Measurements from ENCODE around the gene HOXB4.
A peak's percentile ranks its signal among the peaks of the same experiment; 100 is the strongest.

Gene HOXB4

DNA sequence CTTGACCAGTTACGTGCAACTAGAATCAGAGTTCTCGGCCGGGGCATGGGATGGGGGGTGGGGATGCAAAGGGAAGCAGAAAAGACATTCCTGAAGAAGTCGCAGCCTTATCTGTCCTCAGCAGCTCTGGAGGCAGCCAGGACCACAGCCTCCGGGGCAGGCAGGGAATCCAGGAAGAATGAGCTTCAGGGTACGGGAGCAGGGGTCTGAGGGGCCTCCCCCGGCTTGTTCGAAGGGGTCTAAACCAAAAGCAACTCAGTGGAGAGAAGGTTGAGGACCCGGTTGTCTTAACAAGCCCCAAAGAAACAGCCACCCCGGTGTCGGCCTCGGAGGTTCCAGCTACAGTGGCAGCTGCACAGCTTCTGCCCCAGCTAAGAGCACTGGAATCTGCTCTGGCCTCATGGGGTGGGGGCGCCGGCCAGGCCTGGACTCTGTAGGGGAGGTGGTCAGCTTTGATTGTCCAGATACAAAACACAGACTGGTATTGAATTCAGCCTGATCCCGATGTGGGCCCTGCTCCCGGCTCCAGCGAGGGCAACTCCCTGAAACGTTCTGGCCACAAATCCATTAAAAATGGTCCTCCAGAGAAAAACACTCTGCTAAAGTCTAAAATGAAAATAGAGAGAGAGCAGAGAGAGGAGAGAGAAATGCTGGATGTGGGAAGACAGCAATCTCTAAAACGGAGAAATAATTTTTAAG lies 7.7 kb downstream of the HOXB4 start:
- DNase-seq = no peak

DNA sequence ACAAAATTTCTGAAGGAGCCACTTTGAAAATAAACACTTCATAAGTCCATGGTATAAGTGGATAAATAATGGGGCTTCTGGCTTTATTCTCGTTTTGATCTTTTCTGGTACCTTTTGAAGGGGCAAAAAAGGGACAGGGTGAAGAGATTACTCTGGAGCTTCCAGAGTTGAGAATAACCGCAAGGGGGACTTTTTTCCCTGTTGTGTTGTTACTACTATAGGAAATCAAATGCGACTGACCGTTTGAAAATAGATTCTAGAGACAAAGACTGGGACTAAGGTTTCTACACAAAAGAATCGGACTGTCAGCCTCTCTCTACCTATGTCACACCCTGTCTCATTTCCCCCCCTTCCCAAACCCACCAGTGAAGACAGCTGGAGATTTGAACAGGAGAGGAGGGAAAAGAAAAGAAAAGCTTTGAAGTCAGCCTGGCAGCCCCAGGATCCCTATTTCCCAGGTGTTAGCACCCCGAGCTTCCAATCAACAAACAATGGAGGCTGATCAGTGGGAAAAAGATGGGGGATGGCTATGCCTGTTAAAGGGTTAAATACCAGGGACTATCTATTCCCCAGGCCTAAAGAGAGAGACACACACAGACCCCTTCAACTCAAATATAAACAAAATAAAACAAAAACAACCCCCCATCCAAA lies 8.4 kb downstream of the HOXB4 start:
- DNase-seq = no peak

DNA sequence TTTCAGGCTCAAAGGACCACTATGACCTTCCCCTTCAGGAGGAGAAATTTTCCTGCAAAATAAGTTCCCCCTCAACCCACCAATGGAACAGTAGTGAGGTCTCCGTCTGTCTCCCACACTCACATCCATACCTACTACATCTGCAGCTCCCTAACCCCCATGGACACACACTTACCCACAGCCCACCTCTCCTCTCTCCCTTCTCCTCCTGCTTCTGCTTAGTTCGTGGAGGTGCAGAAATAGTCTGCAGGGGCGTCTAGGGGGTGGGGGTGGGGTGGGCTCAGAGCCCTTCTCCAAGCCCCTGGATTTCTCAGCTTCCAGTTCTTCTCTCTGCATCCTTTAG lies 8.9 kb downstream of the HOXB4 start:
- no peak for DNase-seq

DNA sequence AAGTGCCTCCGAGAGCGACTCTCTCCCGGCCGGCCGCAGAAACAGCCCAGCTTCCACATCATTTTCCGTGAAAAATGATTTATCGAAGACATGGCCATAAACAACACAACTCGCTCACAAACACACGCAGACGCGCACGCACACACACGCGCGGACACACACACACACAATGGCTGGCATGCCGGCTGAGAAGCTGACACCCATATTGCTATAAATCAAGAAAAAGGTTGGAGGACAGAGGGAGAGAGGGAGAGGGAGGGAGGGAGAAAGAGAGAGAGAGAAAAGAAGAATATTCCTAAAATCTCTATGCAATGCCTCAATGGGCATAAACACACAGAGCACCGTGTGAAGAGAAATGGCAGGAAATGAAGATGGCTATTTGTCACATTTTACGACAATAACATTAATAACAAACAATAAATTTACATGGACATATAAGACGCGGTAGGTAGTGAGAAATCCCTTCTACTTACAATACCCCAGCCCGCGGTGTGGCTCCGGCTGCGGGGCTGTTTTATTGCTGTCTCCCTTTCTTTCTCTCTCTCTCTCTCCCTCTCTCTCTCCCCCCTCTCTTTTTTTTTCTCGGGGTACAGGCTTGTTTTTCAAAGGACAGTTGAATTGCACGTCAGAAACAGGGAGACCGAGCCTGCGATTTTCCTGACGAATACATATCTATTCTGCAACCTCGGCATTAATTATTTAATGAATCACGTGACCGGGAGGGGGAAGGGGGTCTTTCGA lies 9.5 kb downstream of the HOXB4 start:
- DNase-seq = no peak

DNA sequence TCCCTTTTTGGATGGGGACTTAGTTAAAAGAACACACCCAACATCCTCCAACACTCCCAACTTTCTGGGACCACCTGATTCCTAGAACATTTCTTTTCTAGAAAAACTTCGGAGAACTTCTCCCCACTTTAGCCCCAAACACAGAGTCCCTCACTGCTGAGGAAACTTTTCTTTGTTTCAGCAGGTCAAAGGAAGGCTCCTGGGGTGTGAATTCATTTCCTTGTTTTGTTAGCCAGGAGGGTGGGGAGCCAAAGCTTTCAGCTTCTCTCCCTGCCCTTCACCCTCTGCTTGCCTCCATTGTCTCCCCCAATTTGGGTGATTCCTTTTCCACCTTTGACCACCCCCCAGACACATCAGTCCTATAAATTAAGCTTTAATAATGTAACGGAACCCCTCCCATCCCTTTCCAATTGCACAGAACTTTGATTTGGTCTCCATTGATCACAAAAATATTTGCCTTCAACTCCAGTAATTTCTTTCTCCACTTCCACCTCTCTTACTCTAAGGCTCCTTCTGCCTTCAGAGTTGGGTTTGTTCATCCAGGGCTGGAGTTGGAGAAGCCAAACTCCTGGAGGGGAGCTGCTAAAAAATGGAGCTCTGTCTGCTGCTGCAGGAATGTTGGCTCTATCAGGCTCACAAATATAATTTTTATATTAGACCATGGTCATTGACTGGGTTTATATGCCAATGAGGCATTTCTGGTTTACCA lies 10.3 kb downstream of the HOXB4 start:
- DNase-seq = no peak

DNA sequence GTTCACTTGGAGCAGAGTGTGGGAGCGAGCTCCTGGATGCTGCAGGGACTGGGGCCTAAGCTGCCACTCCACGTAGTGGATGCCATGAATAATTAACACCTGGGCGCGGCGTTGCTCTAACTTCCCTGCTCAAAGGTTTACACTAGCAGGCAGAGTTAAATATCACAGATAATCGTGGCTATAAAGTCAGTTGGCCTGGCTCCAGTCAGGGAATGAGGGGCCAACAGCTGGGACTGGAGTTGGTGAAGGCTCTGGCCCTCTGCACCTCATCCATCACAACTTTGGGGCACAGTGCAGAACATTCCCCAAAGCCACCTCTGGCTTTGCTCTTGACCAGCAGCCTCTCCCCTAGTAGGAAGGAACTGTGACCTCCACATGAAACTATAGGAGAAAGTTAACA lies 10.9 kb downstream of the HOXB4 start:
- no peak for DNase-seq

DNA sequence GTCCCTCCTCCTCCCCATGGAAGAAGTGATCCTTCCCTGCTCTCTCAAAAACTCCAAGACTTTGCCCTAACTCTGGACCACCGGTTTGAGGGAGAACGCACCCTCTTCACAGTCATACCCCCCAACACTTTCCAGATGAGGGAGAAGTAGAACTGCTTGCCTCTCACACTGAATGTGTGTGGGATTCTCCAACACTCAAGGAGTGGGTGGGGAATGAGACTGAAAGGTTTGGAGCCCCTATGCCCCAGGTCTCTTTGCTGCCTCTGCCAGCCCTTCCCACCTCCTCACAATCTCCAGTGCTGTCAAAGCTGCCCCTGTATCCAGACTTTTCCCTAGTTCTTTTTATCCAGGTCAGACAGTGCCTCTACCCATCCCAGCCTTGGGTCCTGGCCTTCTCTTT lies 11.4 kb downstream of the HOXB4 start:
- DNase-seq = no peak

DNA sequence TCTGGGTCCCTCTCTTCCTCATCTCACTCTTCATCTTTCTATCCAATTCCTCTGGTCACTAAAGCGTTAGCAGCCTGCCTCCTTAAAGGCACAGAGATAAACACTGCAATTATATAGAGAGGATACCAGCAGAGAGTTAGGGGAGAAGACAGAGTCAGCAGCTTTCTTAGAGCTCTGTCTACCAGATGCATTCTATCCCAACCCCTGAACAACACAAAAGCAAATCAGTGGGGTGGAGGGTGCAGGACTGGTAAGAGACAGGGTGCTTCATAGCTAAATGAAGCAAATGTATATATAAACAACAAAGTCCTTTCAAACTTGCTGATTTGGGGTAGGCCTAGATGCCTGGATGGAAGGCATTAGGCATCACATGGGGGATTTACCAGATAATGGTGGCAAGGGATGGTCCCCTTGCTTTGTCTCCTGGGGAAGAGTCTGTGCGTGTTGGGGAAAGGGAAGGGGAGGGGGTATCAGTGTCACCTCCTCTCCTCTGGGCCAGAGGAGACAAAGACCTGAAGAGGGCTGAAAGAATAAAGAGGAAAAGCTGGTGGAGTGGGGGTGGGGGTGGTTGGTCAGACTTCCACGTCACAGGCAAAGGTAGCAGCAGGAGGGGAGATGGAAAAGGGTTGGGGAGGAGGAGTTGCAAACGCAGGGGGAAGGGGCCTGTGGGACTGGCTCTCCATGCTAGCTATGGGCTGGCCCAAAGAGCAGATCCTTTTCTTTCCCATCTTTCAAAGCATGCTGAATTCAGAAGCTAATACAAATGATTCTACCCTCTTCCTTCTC lies 12.0 kb downstream of the HOXB4 start:
- DNase-seq = no peak

DNA sequence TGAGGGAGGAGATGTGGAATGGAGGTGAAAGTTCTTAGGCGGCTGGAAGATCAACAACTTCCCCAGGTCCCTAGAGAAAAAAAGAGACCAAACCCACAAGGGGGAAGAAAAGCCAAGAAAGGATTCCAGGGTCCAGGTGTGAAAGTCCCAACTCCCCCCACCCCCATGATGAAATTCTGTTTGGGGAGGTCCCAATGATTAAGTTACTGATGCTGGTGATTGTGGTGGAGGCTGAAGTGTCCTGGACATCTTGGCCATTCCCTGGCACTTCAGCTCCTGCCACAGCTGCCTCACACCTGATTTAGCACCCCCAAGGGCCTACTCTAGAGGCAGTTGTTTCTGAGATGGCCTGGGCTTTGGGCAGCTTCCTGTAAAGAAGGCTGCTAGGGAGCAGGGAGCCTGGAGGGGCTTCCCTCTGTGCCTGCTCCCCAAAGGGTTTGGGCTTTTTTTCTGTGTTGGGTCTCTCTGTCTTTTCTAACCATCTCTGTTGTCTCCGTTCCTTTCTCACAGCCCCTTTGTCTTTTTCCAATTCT lies 13.1 kb downstream of the HOXB4 start:
- DNase-seq = no peak

DNA sequence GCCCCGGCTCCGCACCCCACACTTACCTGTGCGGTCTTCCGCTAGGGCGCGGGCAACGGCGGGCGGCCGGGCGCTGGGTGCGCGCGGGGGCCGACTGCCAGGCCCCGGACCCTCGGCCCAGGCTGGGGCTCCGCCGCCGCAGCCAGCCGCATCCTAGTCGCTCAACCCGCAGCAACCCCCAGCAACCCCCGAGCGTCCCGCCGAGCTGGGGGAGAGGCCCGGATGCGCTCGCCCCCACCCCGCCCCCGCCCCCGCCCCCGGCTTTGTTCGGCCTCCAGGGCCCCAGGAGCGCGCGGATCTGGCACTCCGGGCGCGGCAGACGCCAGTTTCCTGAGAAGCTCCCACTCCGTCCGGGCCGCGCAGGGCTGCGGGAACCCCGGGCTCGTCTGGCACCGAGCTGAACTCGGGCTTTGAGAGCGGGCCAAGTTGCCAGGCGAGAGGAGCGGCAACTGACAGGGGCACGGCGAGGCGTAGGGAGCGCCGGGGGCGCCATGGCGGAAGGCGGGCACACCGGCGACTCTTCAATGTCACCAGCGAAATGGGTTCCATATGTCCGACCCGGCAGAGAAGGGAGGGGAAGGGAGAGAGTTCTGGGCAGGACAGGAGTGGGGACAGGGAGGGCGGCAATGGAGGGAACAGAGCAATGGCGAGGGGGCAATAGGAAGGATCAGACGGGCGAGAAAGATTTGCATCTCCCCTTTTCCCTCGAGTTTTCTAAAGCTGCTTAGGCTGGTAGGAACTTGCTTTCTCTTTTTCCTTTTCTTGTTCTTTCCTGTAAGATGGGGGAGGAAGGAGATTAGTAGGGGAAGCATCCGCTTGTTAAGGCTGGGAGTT lies 13.7 kb downstream of the HOXB4 start:
- no peak for DNase-seq

DNA sequence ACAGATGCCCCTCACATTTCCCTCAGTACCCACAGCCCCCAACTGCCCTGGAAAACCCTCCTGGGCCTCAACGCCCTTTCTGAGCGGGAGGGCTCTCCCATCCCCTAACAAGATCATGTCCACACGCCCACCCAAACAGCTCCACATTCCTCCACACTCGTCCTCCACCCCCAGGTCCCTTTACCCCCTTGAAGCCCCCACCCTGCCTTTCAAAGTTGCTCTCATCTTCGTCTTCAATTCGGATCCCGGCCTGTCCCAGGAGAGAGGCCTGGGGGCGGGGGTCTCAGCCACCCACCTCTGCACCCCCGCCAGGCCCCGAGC lies 14.3 kb downstream of the HOXB4 start:
- no peak for DNase-seq

DNA sequence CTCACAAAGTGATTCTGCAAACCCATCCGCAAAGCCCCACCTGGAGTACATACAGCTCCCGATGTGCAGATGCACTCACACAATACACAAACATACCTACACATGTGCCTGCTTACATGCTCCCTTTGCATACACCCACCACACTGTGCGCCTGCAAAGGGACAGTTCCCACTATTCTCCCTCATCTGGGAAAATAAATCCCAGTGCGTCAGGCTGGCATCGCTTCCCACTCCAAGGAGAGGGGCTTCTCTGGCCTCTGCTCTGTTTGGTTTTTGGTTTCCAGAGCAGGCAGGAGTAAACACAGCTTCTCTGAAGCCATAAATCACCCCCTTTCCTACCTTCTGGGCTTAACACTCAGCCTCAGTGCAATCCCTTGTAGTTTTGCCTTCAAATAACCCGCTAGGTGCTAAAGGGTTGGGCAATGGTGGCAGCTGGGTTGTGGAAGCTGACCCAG lies 14.7 kb downstream of the HOXB4 start:
- DNase-seq = no peak

DNA sequence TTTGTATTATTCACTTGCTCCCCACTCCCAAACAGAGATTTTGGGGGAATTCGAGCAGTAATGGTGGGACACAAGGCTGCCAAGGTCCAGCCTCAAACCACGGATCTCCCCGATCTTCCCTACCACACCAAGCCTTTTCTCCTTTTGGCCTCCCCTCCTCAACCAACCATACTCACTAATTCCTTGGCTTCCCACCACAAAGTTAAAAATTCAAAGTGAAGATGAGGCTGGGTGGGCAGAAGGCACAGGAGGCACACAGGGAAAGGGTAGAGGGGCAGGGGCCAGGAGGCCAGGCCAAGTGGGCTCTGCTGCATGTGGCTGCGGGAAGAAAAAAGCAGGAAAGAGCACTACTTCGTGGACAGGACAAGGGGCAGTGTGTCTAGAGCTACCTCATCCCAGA lies 15.2 kb downstream of the HOXB4 start:
- DNase-seq = no peak

DNA sequence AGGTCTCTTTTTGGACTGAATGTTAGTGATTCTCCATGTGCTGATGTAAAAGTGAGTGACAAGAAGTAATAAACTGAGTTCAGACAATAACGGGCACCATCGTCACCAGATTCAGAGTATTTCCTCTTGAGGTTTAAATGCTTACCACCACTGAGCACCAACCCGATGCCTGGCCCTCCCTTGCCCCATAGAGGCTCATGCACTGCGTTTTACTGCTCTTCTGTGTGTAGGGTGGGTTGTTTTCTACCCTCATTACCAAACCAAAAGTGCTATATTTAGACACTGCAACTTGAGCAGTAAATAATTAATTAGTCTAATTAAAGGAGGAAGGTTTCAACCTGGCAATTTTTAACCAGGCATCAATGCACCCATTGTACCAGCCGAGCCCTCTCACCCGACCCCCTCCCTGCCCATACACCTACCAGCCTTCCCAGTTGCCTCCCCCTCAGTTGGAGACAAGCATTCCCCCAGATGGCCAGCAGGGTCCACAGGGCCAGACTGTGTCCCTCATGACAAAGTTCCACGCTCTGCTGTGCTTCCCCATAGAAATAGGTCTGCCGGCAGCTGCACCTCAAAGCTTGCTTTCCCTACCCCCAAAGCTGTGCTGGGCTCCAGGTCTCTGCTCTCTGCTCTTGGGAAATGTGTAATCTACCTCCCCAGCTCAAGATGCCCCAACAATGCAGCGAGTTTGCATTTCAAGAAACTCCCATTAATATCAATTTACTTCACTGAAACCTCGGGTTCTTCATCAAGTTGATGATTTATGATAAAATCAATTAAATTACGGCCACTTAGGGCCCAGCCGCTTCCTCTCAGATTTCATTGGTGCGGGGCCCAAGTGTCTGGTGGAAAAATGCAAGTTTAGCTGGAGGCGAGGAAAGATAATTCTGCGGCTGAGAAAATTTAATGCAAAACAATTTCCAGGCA lies 16.0 kb downstream of the HOXB4 start:
- DNase-seq = no peak

DNA sequence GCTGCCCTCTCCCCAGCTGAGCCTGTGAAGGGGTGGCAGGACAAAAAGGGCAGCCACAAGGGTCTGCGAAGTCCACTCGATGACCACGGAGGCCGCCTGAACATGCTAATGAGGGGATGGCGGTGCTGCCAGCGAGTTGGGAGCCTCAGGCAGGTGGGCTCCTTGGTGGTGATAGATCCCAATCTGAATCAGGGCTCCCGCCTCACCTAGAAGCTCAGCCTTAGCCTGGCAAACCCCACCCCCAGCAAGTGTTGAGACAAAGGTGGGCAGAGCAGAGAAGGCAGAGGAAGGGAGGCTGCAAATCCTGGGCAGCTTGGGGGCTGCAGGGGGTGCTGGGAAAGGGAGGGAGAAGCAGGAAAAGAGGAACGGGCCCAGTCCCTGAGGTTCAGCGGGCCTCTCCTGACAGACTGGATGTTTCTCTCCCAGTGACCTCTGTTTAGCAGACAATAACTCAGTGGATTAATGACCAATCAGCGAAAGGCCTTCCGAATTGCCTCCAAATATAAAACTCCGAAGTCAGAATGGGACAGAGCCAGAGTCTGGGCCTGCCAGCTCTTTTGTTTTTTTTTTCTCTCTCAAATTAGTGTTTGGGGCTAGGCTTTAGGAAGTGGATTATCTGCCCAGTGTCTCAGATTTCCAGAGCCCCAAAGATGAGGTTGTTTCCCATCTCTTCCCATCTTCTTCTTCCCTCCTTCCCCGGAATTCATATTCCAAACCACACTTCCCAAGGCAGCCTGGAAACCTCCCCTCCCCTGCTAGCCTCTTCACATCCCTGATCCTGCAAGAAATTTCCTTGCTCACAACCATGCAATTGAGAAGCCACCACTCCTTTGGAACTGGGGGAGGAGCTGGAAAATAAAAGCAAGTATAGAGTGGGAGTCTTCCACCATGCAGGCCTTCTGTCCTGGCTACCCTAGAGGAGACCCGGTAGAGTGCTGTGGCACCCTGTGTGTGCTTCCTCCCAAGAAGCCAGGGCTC lies 18.0 kb downstream of the HOXB4 start:
- no peak for DNase-seq

DNA sequence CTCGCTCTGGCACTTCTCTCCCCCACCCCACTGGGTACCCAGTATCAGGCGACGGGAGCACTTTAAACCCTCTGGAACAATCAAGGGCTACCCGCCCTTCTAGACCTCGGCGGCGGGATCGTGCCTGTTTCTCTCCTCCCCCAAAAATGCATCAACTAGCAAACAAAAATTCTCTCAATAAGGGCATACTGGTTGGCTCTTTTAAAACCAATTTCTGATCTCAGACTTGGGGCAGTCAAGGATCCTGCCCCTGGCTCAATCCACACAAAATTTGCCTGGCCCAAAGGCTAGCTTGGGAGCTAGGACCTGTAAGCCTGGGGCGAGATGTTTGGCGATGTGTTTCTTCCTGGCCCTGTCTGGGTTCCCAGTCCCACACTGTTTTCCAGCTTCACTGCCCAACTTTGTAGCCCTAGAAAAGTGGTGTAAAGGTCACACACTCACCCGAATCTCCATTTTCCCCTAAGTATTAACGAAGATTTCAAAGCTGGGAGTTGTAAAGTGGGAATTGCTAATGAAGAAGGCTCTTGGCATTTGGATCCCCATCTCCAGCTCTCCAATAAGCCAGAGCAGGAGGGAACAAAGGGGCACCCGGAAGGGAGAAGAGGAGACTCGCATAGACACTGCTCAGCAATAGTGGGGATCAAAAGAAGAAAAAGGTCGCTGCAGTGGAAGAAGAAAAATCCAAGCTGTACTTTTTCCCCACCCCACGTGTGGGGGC lies 18.9 kb downstream of the HOXB4 start:
- no peak for DNase-seq

DNA sequence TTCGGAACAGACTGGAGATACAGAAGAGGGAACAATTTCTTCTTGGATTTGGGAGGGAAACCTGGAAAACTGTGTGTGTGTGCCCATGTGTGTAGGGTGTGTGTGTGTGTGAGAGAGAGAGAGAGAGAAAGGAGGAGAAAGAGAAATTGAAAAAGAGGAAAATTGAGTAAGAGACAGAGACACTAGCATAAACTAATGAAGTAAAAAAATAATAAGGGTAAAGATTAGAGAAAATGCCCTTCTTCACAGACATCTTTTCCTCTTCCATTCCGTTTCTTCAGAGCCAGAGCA lies 19.4 kb downstream of the HOXB4 start:
- DNase-seq = peak; percentile 19

DNA sequence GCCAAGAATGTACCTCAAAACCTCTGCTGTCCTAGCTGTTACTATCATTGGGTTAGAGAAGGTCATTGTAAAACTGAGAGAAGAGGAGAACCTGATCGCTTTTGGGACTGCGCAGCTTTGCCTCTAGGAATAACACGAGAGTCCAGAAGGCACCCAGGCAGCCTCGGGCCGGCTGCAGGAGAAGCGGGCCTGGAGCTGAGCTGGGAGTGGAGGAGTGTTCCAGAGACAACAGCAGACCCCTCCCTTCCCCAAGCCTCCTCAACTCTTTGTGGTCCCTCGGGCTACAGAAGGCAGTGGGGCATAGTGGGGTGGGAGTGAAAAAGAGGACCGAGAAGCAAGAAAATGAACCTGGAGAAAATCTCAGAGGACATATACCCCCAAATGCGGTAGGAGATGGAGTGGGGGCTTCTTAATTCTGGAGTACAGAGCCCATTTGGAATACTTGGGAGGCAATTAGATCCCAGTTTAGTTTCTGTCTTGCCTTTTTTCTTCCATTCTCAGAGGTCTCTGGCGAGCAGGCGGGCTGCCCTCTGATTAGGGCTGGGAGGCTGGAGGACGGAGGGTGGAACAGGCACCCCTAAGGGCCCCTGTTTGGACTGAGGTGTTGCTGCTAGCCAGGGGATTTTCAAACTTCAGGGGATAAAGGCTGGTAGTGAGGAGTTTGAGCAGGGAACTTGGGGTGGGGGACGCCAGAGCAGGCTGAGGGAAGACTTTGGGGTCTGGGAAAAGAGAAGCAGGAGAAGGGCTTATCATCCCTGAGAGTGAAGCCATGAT lies 19.9 kb downstream of the HOXB4 start:
- no peak for DNase-seq
